ENCODE measurements around the gene GPM6B.

GRCh38 chrX:13764281-13764680, 52.6 kb downstream of the GPM6B start:
- no peak for TF ChIP-seq CTCF (IDR thresholded peaks at IDR 0.05)
- no peak for TF ChIP-seq POLR2A (IDR thresholded peaks at IDR 0.05)
- no peak for TF ChIP-seq EP300 (IDR thresholded peaks at IDR 0.05)
- no peak for TF ChIP-seq POLR2AphosphoS5 (IDR thresholded peaks at IDR 0.05)

Measured in gastroesophageal sphincter (tissue), 3 donors.